Measurements from ENCODE around the gene TMEM234. TPM values are rescaled to one million over a fixed set of nuclear protein-coding genes. Genes with fewer than 3 reads are reported as not detected.

The TMEM234 gene
- total and polyA plus RNA-seq, 2 of the 13 experiments (the other 11 are each of a cell fraction or from before 2014, with no cell fraction given) = 6.1 to 9.0 TPM

- TF ChIP-seq HOMEZ (CRISPR knock-in tag; IDR thresholded peaks at IDR 0.05; ENCODE audit: low read depth) (peak; percentile 33; the same call in 1 of the 2 replicates), ERF (CRISPR knock-in tag; IDR thresholded peaks at IDR 0.05) (peak; percentile 89), REPIN1 (CRISPR knock-in tag; IDR thresholded peaks at IDR 0.05; ENCODE audit: borderline replicate concordance, low read depth) (no peak), IKZF5 (CRISPR knock-in tag; IDR thresholded peaks at IDR 0.05) (peak; percentile 90), ZNF205 (CRISPR knock-in tag; IDR thresholded peaks at IDR 0.05) (peak; percentile 50), PAWR (CRISPR knock-in tag; IDR thresholded peaks at IDR 0.05; ENCODE audit: borderline replicate concordance) (no peak), ATF3 (CRISPR knock-in tag; IDR thresholded peaks at IDR 0.05) (no peak), KDM5A (IDR thresholded peaks at IDR 0.05; ENCODE audit: borderline replicate concordance, low read length) (peak; percentile 20; the same call in 1 of the 2 replicates), PCBP2 (optimal IDR thresholded peaks at IDR 0.05; ENCODE audit: low read depth, low read length, poor library complexity, severe bottlenecking) (no peak), DNMT3B (CRISPR knock-in tag; conservative IDR thresholded peaks at IDR 0.05) (no peak; the same call in 1 of the 2 replicates), ZNF547 (CRISPR knock-in tag; IDR thresholded peaks at IDR 0.05) (peak; percentile 91), ZNF460 (CRISPR knock-in tag; IDR thresholded peaks at IDR 0.05; ENCODE audit: borderline replicate concordance) (peak; percentile 20; the same call in 1 of the 2 replicates), HDAC1 (CRISPR knock-in tag; IDR thresholded peaks at IDR 0.05) (peak; percentile 89), REL (CRISPR knock-in tag; conservative IDR thresholded peaks at IDR 0.05) (peak; percentile 81), ZZZ3 (CRISPR knock-in tag; IDR thresholded peaks at IDR 0.05; ENCODE audit: borderline replicate concordance) (0 out of 2 replicates have a peak, but pooled peaks have one; percentile 21), RBFOX2 (IDR thresholded peaks at IDR 0.05; ENCODE audit: low read depth, low read length) (peak; percentile 95), ZNF503 (CRISPR knock-in tag; IDR thresholded peaks at IDR 0.05) (peak; percentile 41; the same call in 1 of the 2 replicates), ZNF678 (CRISPR knock-in tag; IDR thresholded peaks at IDR 0.05) (no peak; the same call in 1 of the 2 replicates), ZNF550 (CRISPR knock-in tag; IDR thresholded peaks at IDR 0.05; ENCODE audit: borderline replicate concordance) (no peak), GATA4 (IDR thresholded peaks at IDR 0.05; ENCODE audit: borderline replicate concordance, low read depth) (peak; percentile 16), PHB2 (IDR thresholded peaks at IDR 0.05; ENCODE audit: partially characterized antibody) (no peak), ZMAT3 (CRISPR knock-in tag; conservative IDR thresholded peaks at IDR 0.05) (peak; percentile 37; the same call in 1 of the 2 replicates)
These were observed 42.5 kb downstream of the TMEM234 start, which contains the start of gene TXLNA (continued) for GRCh38 chr1:32179443-32180185.
